Mucosa of descending colon (tissue), 3 donors: Measurements from ENCODE around the gene KLHL21. TPM values are rescaled to one million over a fixed set of nuclear protein-coding genes. Genes with fewer than 3 reads are reported as not detected.

ENCODE experiments used
- ATAC-seq: fragments of 200-7000 bp; cut with Tn5 transposase; one replicate; pipeline ENCODE4 v1.9.1; 2020; ENCODE audit warnings: mild to moderate bottlenecking, moderate library complexity
- DNase-seq, 3 donors: peaks; one replicate each; pipeline ENCODE4 v3.0.0-alpha.2; 2020
- H3K36me3 ChIP-seq: fragments of 200-600 bp; one replicate; pipeline ENCODE4 v1.8.0; 2021; ENCODE audit warnings: low read depth, mild to moderate bottlenecking
- H3K4me1 ChIP-seq: fragments of 200-600 bp; one replicate; pipeline ENCODE4 v1.8.0; 2021; ENCODE audit warnings: low read depth, mild to moderate bottlenecking
- H3K4me3 ChIP-seq: fragments of 200-600 bp; one replicate; pipeline ENCODE4 v1.8.0; 2021; ENCODE audit warnings: mild to moderate bottlenecking
- H3K9me3 ChIP-seq: fragments of 200-600 bp; one replicate; pipeline ENCODE4 v1.8.0; 2021; ENCODE audit warnings: mild to moderate bottlenecking
- intact Hi-C, 2 donors: fragments of 100-400 bp; cut with DNase I in 1 of 2; cut with micrococcal nuclease in 1 of 2; formaldehyde crosslinking; loops; one replicate each; pipeline versions ENCODE4 v1.11.0 to v1.11.1; 2022; cut with DNase I, micrococcal nuclease
- total RNA-seq, 3 donors: library from RNA; stranded (reverse); fragmentation: NEBNext Ultra II Directional in 2 of 3; extraction: Animal tissue kit (Norgen Biotek cat#: 25700) in 2 of 3; gene quantifications; one replicate each; pipeline versions ENCODE4 v1.2.1 to v1.2.4, GENCODE V29; 2021 to 2023
- TF ChIP-seq, protein P1 (sequence below): fragments of 200-600 bp; IDR thresholded peaks from one replicate; pipeline ENCODE4 v1.8.0; 2022; ENCODE audit warnings: antibody characterized with exemption, mild to moderate bottlenecking
- donor health status: DM: no; HTN: no; CAD: no; lungs with moderate emphysema.
- donor health status: DM: no; HTN: no; CAD: no.
- donor health status: DM: no; HTN: yes; CAD: no.

KLHL21 gene
- total RNA-seq, 3 donors from 2014 or later: 8.7 to 68.2 (median 10.7) TPM

DNA sequence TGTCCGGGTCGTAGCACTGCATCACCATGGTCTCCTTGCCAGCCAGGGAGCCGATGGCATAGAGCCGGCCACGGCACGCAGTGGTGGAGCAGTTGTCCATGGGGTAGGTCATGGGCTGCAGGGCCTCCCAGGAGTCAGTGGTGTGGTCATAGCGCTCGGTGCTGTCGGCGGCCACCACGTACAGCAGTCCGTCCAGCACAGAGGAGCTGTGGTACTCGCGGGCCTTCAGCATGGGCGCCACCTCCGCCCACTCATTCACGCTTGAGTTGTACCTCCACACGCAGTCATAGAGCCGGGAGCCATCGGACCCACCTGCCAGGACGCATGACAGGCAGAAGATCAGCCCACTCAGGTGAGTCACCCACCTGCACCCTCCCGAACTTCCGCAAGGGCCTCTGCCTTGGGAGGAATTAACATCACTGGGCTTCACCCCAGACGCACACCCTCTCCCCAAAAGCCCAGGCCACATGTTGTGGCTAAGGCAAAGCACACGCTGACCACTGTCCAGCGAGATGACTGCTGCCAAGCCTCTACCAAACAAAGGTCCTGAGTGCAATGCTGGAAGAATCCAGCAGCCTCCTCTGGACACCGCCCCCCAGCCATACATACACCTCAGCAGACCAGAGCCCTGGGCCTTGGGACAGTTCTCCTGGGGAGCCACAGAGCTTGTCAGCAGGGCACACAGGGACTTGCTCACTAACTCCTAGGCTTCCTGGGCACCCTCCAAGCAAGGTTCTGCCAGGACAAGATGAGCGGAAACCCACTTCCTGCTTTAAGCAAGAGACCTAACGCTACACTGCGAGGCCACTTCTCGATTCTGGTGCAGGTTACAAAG is 3.3 kb downstream of the KLHL21 start:
- intact Hi-C loops: no loop called here
- no peaks in the 10 kb centered on the region for H3K36me3 ChIP-seq
- peaks cover 17% of the 10 kb centered on the region for H3K4me1 ChIP-seq
- no peak for DNase-seq
- no peaks in the 10 kb centered on the region for H3K9me3 ChIP-seq
- no peak for ATAC-seq
- H3K4me3 ChIP-seq: no peak overlapping the region
- TF ChIP-seq, protein P1, sequence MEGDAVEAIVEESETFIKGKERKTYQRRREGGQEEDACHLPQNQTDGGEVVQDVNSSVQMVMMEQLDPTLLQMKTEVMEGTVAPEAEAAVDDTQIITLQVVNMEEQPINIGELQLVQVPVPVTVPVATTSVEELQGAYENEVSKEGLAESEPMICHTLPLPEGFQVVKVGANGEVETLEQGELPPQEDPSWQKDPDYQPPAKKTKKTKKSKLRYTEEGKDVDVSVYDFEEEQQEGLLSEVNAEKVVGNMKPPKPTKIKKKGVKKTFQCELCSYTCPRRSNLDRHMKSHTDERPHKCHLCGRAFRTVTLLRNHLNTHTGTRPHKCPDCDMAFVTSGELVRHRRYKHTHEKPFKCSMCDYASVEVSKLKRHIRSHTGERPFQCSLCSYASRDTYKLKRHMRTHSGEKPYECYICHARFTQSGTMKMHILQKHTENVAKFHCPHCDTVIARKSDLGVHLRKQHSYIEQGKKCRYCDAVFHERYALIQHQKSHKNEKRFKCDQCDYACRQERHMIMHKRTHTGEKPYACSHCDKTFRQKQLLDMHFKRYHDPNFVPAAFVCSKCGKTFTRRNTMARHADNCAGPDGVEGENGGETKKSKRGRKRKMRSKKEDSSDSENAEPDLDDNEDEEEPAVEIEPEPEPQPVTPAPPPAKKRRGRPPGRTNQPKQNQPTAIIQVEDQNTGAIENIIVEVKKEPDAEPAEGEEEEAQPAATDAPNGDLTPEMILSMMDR: no peak

DNA sequence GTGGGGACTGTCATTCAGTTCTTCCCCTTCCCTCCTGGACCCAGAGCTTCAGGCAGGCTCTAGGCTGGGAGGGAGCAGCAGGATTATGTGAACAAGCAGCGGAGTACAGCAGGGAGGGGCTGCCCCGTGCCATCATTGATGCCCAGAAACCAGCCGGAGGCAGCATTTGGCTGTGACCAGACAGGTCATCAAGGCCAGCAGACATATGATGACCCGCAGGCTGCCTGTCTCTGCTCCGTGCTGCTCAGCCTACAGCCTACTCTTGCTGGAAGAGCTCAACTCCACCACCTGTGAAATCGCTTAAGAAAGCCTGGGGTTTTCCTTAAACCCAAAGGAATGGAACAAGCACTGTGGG is 4.9 kb downstream of the KLHL21 start:
- Histone ChIP-seq H3K9me3 (no peaks in the 10 kb centered on the region), H3K36me3 (no peaks in the 10 kb centered on the region), H3K4me3 (no peak overlapping the region), H3K4me1 (peaks cover 17% of the 10 kb centered on the region)
- TF ChIP-seq, protein P1: no peak
- intact Hi-C loops: no loop called here
- no peak for ATAC-seq
- DNase-seq: no peak

DNA sequence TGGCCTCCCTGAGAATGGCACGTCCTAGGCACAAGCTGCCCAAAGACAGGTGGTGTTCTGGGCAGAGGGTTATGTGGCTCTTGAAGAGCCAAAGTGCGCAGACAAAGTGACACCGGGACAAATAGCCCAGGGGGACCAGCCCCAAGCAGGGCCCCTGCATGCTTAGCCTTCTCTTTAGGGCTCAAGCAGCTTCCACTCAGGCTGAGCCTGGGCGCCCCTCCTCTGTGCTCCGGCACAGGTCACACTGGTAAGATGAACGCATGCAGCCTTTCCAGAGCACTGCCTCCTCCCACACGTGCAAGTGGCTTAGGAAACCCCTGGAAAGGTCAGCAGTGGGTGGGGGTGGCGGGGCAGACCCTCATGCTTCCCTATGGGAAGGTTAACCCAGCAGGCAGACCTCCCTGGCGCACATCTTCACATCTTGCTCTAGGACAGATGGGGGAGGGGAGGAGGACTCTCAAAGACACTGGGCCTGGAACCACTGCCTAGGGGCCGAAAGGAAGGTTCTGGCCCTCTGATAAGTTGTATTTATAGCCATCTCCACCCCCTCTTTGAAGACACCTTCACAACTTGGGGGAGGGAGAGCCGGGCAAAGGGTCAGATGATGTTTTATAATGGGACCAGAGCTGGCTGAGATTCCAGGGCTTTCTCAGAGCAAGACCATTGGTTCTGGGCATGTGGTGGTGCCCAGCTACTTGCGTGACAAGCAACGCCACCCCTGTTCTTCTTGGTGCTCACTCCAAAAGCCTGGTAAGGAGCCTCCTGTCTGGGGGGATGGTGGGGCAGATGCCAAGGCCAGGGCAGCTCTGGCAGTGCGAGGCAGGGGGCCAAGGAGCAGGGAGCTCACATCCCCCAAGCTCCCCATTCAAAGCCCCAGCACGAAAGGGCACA is 5.5 kb downstream of the KLHL21 start:
- DNase-seq (no peak), ATAC-seq (no peak)
- H3K4me3 ChIP-seq: no peak overlapping the region
- intact Hi-C loops: no loop called here
- peaks cover 17% of the 10 kb centered on the region for H3K4me1 ChIP-seq
- H3K36me3 ChIP-seq: no peaks in the 10 kb centered on the region
- no peaks in the 10 kb centered on the region for H3K9me3 ChIP-seq
- TF ChIP-seq, protein P1: no peak

- no peak for DNase-seq
- Histone ChIP-seq H3K9me3 (no peaks in the 10 kb centered on the region), H3K36me3 (no peaks in the 10 kb centered on the region), H3K4me3 (no peak overlapping the region), H3K4me1 (peaks cover 17% of the 10 kb centered on the region)
- TF ChIP-seq, protein P1: no peak
- no peak for ATAC-seq
- intact Hi-C loops: no loop called here
These were observed 6.3 kb downstream of the KLHL21 start for GRCh38 chr1:6596351-6596750.

- TF ChIP-seq, protein P1: no peak
- intact Hi-C loops: no loop called here
- no peak overlapping the region for H3K4me3 ChIP-seq
- peaks cover 12% of the 10 kb centered on the region for H3K4me1 ChIP-seq
- ATAC-seq (peak; percentile 53), DNase-seq (no peak)
- peaks cover under 1% of the 10 kb centered on the region for H3K36me3 ChIP-seq
- no peaks in the 10 kb centered on the region for H3K9me3 ChIP-seq
These were observed 7.5 kb downstream of the KLHL21 start for GRCh38 chr1:6594977-6595740.
